Measurements from ENCODE around the gene FAM171A1. TPM values are rescaled to one million over a fixed set of nuclear protein-coding genes. Genes with fewer than 3 reads are reported as not detected.

Gene FAM171A1
- total and polyA plus RNA-seq, 2 of the 13 experiments (the other 11 are each of a cell fraction or from before 2014, with no cell fraction given): 21.5 to 34.7 TPM

- no peak for TF ChIP-seq TIGD3 (CRISPR knock-in tag; IDR thresholded peaks at IDR 0.05; ENCODE audit: borderline replicate concordance)
- no peak for TF ChIP-seq PRDM4 (CRISPR knock-in tag; IDR thresholded peaks at IDR 0.05; ENCODE audit: borderline replicate concordance)
- TF ChIP-seq GLMP (CRISPR knock-in tag; IDR thresholded peaks at IDR 0.05; ENCODE audit: borderline replicate concordance): no peak
- no peak for TF ChIP-seq ZBTB2 (CRISPR knock-in tag; IDR thresholded peaks at IDR 0.05; ENCODE audit: low read depth)
- no peak for TF ChIP-seq ZNF784 (CRISPR knock-in tag; IDR thresholded peaks at IDR 0.05; ENCODE audit: borderline replicate concordance)
- no peak for TF ChIP-seq MTA1 (CRISPR knock-in tag; IDR thresholded peaks at IDR 0.05; ENCODE audit: borderline replicate concordance)
These were observed 90.1 kb downstream of the FAM171A1 start (continued) for GRCh38 chr10:15280974-15281373.
